Breast epithelium (tissue), 3 donors: ENCODE measurements around the gene NKX2-3.

Experiments
- CTCF ChIP-seq, 3 donors: fragments of 450-650 bp; IDR thresholded peaks; one replicate each; pipeline ENCODE4 v1.5.1; 2016 to 2017; ENCODE audit warnings: antibody characterized with exemption in 3 of 3, mild to moderate bottlenecking in 3 of 3, moderate library complexity in 3 of 3
- POLR2A ChIP-seq: fragments of 450-650 bp; IDR thresholded peaks from one replicate; pipeline ENCODE4 v1.6.1; 2016; ENCODE audit warnings: antibody characterized with exemption, mild to moderate bottlenecking, moderate library complexity
- POLR2AphosphoS5 ChIP-seq, 3 donors: sonication (generic); formaldehyde crosslinking; IDR thresholded peaks; one replicate each; pipeline ENCODE4 v1.6.1; 2017; ENCODE audit warnings: antibody characterized with exemption in 3 of 3

- TF ChIP-seq CTCF (IDR thresholded peaks at IDR 0.05) (no peak), POLR2A (no peak), POLR2AphosphoS5 (IDR thresholded peaks at IDR 0.05) (no peak)
These were observed 5.8 kb upstream of the NKX2-3 start for GRCh38 chr10:99526861-99527504.
